Heart right ventricle (tissue), 16 donors: ENCODE measurements around the gene LYRM2. TPM values are rescaled to one million over a fixed set of nuclear protein-coding genes. Genes with fewer than 3 reads are reported as not detected.

Experiments
- ATAC-seq, 8 donors: fragments of 200-7000 bp; cut with Tn5 transposase; one replicate each; pipeline ENCODE4 v1.9.1; 2020; ENCODE audit warnings: mild to moderate bottlenecking in 8 of 8, moderate library complexity in 8 of 8, moderate number of reproducible peaks in 1 of 8
- DNase-seq, 2 donors: peaks; one replicate each; pipeline ENCODE4 v3.0.0-alpha.2; 2020
- H3K27ac ChIP-seq, 10 donors: fragments of 200-600 bp; sonication (generic) in 2 of 10; one replicate each; pipeline versions ENCODE4 v1.5.0 to v1.8.0; 2020 to 2022; ENCODE audit warnings: mild to moderate bottlenecking in 3 of 10
- H3K27me3 ChIP-seq, 7 donors: fragments of 200-600 bp; one replicate each; pipeline ENCODE4 v1.8.0; 2021 to 2022; ENCODE audit warnings: mild to moderate bottlenecking in 2 of 7
- H3K36me3 ChIP-seq, 9 donors: fragments of 200-600 bp; sonication (generic) in 1 of 9; one replicate each; pipeline versions ENCODE4 v1.5.0 to v1.8.0; 2020 to 2022; ENCODE audit warnings: mild to moderate bottlenecking in 2 of 9
- H3K4me1 ChIP-seq, 9 donors: fragments of 200-600 bp; sonication (generic) in 1 of 9; one replicate each; pipeline versions ENCODE4 v1.5.0 to v1.8.0; 2020 to 2022; ENCODE audit warnings: mild to moderate bottlenecking in 4 of 9
- H3K4me3 ChIP-seq, 10 donors: fragments of 200-600 bp; sonication (generic) in 2 of 10; one replicate each; pipeline versions ENCODE4 v1.5.0 to v1.8.0; 2020 to 2022; ENCODE audit warnings: mild to moderate bottlenecking in 7 of 10, moderate library complexity in 2 of 10
- H3K9me3 ChIP-seq, 11 donors: fragments of 200-600 bp in 10 of 11; sonication (generic) in 2 of 11; one replicate each; pipeline versions ENCODE4 v1.5.0 to v1.8.0; 2013 to 2022; ENCODE audit warnings: mild to moderate bottlenecking in 2 of 11, control low read depth in 1 of 11, moderate library complexity in 1 of 11
- CTCF ChIP-seq, 9 donors: fragments of 200-600 bp; sonication (generic) in 2 of 9; IDR thresholded peaks; one replicate each; pipeline versions ENCODE4 v1.5.0 to v1.8.0; 2021 to 2022; ENCODE audit warnings: antibody characterized with exemption in 9 of 9, mild to moderate bottlenecking in 5 of 9, moderate library complexity in 1 of 9
- WGBS, 2 donors: extraction: QIAGEN DNeasy Blood & Tissue Kit; methylation state at CpG; one replicate each; pipeline ENCODE4 v1.1.7; 2013; ENCODE audit warnings: inconsistent platforms in 1 of 2; 5-methylcytosine and 5-hydroxymethylcytosine counted together
- intact Hi-C, 10 donors: fragments of 100-400 bp; cut with DNase I; formaldehyde crosslinking; loops; one replicate each; pipeline versions ENCODE4 v1.11.1 to v1.14.2; 2022
- polyA plus RNA-seq, 2 donors: library from polyadenylated mRNA; stranded (reverse); fragments of 200-250 nt; gene quantifications; one replicate each; pipeline ENCODE4 v1.2.3, GENCODE V29; 2013
- total RNA-seq, 10 donors: library from RNA; stranded (reverse); fragmentation: NEBNext Ultra II Directional in 3 of 10; extraction: Animal tissue kit (Norgen Biotek cat#: 25700) in 3 of 10; gene quantifications; one replicate each; pipeline versions ENCODE4 v1.2.1 to v1.2.4, GENCODE V29; 2021 to 2023
- donor health status: Arrhythmogenic right ventricular cardiomyopathy.
- donor health status: ischemic (EF 13 %, LVEDD 7.1; RV severe dilation, severe dysfunction).
- donor health status: healthy with polysubstance abuse.
- donor health status: DM: no; HTN: yes; CAD: no.
- donor health status: DM: no; HTN: no; CAD: no.
- donor health status: ischemic (EF 25% LVEDD 6.9; RV normal size, moderate dysfunction).
- donor health status: ischemic (EF 25% LVEDD 5.7; RV mildly dilated, moderate dysfunction).
- donor health status: healthy.
- donor health status: DM: yes; HTN: yes; CAD: no.
- donor health status: Ischemic cardiomyopathy.
- donor health status: ischemic (EF 35%, LVEDD 5.7; RV mildly dilated, moderate dysfunction).
- donor health status: nonischemic (EF 11% LVEDD 7.7; RV severe dilation, severe dysfunction).
- donor health status: DM: yes; HTN: yes; CAD: no.
- donor health status: PGD.
- donor health status: ischemic (EF 29% LVEDD 5.4; RV normal size, mild dysfunction).
- donor health status: nonischemic (EF 23%, LVEDD 6.1; RV moderate dilation, normal function).

Gene LYRM2
- total and polyA plus RNA-seq, 12 donors, result 10.9 to 58.2 (median 46.8) TPM

- Histone ChIP-seq H3K36me3 (peaks cover 4 to 100% (median 33%) of the 10 kb centered on the region in 9 donors), H3K27me3 (no peaks in the 10 kb centered on the region), H3K4me1 (peaks cover 0 to 19% (median 6%) of the 10 kb centered on the region in 9 donors), H3K27ac (no peak overlapping the region), H3K9me3 (no peaks in the 10 kb centered on the region), H3K4me3 (no peak overlapping the region)
- no peak for TF ChIP-seq CTCF (IDR thresholded peaks at IDR 0.05)
- WGBS, 2 donors, result 95 to 98% methylated on average over 10 of the region's 10 CpGs
- no peak for DNase-seq
- no peak for ATAC-seq
- intact Hi-C loops, result no loop called here
Measured at GRCh38 chr6:89681983-89682564, 43.5 kb upstream of the LYRM2 start.

GRCh38 chr6:89680551-89680950 lies 42.0 kb upstream of the LYRM2 start:
- WGBS, 2 donors, result 53 to 57% methylated on average over 7 of the region's 7 CpGs
- H3K4me1 ChIP-seq, result peaks cover 0 to 31% (median 14%) of the 10 kb centered on the region in 9 donors
- no peaks in the 10 kb centered on the region for H3K27me3 ChIP-seq
- DNase-seq, result no peak
- peak overlapping the region in 6 of 10 donors; percentile 42 to 74 (median 52) for H3K27ac ChIP-seq
- H3K9me3 ChIP-seq, result no peaks in the 10 kb centered on the region
- ATAC-seq, result peak in 7 of 8 donors; percentile 53 to 77 (median 62)
- H3K36me3 ChIP-seq, result peaks cover 0 to 99% (median 28%) of the 10 kb centered on the region in 9 donors
- no peak for TF ChIP-seq CTCF (IDR thresholded peaks at IDR 0.05)
- intact Hi-C loops, result no loop called here
- no peak overlapping the region for H3K4me3 ChIP-seq

GRCh38 chr6:89680150-89680549 lies 41.6 kb upstream of the LYRM2 start:
- Histone ChIP-seq H3K9me3 (no peaks in the 10 kb centered on the region), H3K27ac (peak overlapping the region in 6 of 10 donors; percentile 42 to 74 (median 49)), H3K4me3 (no peak overlapping the region), H3K36me3 (peaks cover 0 to 99% (median 28%) of the 10 kb centered on the region in 9 donors), H3K4me1 (peaks cover 0 to 34% (median 15%) of the 10 kb centered on the region in 9 donors), H3K27me3 (no peaks in the 10 kb centered on the region)
- TF ChIP-seq CTCF (IDR thresholded peaks at IDR 0.05), result no peak
- DNase-seq (no peak), ATAC-seq (peak in 6 of 8 donors; percentile 23 to 53 (median 40))
- intact Hi-C loops, result no loop called here
- WGBS, 2 donors, result 62 to 70% methylated on average over 2 of the region's 2 CpGs

- Histone ChIP-seq H3K4me1 (peaks cover 0 to 34% (median 15%) of the 10 kb centered on the region in 9 donors), H3K27ac (peak overlapping the region in 3 of 10 donors; percentile 44 to 74 (median 48)), H3K27me3 (no peaks in the 10 kb centered on the region), H3K9me3 (no peaks in the 10 kb centered on the region), H3K36me3 (peaks cover 0 to 99% (median 21%) of the 10 kb centered on the region in 9 donors), H3K4me3 (no peak overlapping the region)
- intact Hi-C loops, result no loop called here
- WGBS, 2 donors, result 75 to 82% methylated on average over 6 of the region's 6 CpGs
- DNase-seq (no peak), ATAC-seq (peak; percentile 16 to 60 (median 41))
- no peak for TF ChIP-seq CTCF (IDR thresholded peaks at IDR 0.05)
Measured at GRCh38 chr6:89679215-89680120, 40.9 kb upstream of the LYRM2 start.
